Activated CD4-positive, alpha-beta memory T cell treated with anti-CD3 and anti-CD28 coated beads, Interleukin-2, amount 10 ng/mL, durations not matched to agents 7 days and 5 days (primary cell): ENCODE measurements around the gene ST6GALNAC3. TPM values are rescaled to one million over a fixed set of nuclear protein-coding genes. Genes with fewer than 3 reads are reported as not detected.
"Not testable (repeated sequence)": the region's sequence is repeated elsewhere in the genome, so short reads cannot be mapped to it uniquely, and the experiment has no call there.

Experiments used
- CTCF ChIA-PET: fragments of 350-600 bp; sonication (Branson Sonifier 250); formaldehyde crosslinking; loops from one replicate; lab custom pipeline; 2021; ENCODE audit warnings: antibody characterized with exemption, inconsistent platforms; lab: Charles Lee
- POLR2A ChIA-PET: fragments of 350-600 bp; sonication (Branson Sonifier 250); formaldehyde crosslinking; loops from one replicate; lab custom pipeline; 2021; ENCODE audit warnings: antibody characterized with exemption; lab: Charles Lee
- DNase-seq: peaks from one replicate; pipeline ENCODE4 v3.0.0-alpha.2; 2020
- H3K27ac Mint-ChIP-seq: one replicate; pipeline ENCODE4 v1.8.0; 2021; ENCODE audit warnings: mild to moderate bottlenecking, mixed read lengths
- H3K27me3 Mint-ChIP-seq: one replicate; pipeline ENCODE4 v1.8.0; 2021; ENCODE audit warnings: mixed read lengths
- H3K36me3 Mint-ChIP-seq: one replicate; pipeline ENCODE4 v1.8.0; 2021; ENCODE audit warnings: low read depth, mixed read lengths
- H3K4me1 Mint-ChIP-seq: one replicate; pipeline ENCODE4 v1.8.0; 2021; ENCODE audit warnings: mixed read lengths
- H3K4me3 Mint-ChIP-seq: one replicate; pipeline ENCODE4 v1.8.0; 2021; ENCODE audit warnings: mild to moderate bottlenecking, mixed read lengths
- H3K9me3 Mint-ChIP-seq: one replicate; pipeline ENCODE4 v1.8.0; 2021; ENCODE audit warnings: mixed read lengths
- total RNA-seq, 2 experiments: library from RNA; stranded (reverse); gene quantifications; one replicate each; pipeline ENCODE4 v1.2.3, GENCODE V29; 2021

Gene ST6GALNAC3
- total RNA-seq, 2 experiments from 2014 or later, result not detected

GRCh38 chr1:76302711-76303339, 228.3 kb downstream of the ST6GALNAC3 start:
- ChIA-PET POLR2A (no interaction called here), CTCF (no interaction called here)
- Mint-ChIP-seq H3K4me3 (no peak overlapping the region), H3K36me3 (no peaks in the 10 kb centered on the region), H3K4me1 (peaks cover 9% of the 10 kb centered on the region), H3K27me3 (no peaks in the 10 kb centered on the region), H3K27ac (no peak overlapping the region), H3K9me3 (no peaks in the 10 kb centered on the region)
- no peak for DNase-seq

GRCh38 chr1:76303340-76303717, 228.8 kb downstream of the ST6GALNAC3 start:
- H3K9me3 Mint-ChIP-seq, result no peaks in the 10 kb centered on the region
- H3K36me3 Mint-ChIP-seq, result no peaks in the 10 kb centered on the region
- ChIA-PET CTCF (interaction anchor here (1.6 kb wide), 1 partner anchor 149 kb away, joined by 6 read pairs; no protein-coding TSS in a partner anchor), POLR2A (no interaction called here)
- no peaks in the 10 kb centered on the region for H3K27me3 Mint-ChIP-seq
- H3K4me1 Mint-ChIP-seq, result peaks cover 9% of the 10 kb centered on the region
- no peak for DNase-seq
- no peak overlapping the region for H3K4me3 Mint-ChIP-seq
- no peak overlapping the region for H3K27ac Mint-ChIP-seq

- Mint-ChIP-seq H3K27ac (no peak overlapping the region), H3K36me3 (no peaks in the 10 kb centered on the region), H3K4me3 (no peak overlapping the region), H3K9me3 (no peaks in the 10 kb centered on the region), H3K27me3 (no peaks in the 10 kb centered on the region), H3K4me1 (no peaks in the 10 kb centered on the region)
- ChIA-PET POLR2A (no interaction called here), CTCF (no interaction called here)
- no peak for DNase-seq
These were observed 238.8 kb downstream of the ST6GALNAC3 start for GRCh38 chr1:76313304-76313703.

GRCh38 chr1:76314730-76315129, 240.2 kb downstream of the ST6GALNAC3 start:
- ChIA-PET POLR2A (no interaction called here), CTCF (no interaction called here)
- H3K36me3 Mint-ChIP-seq, result no peaks in the 10 kb centered on the region
- H3K9me3 Mint-ChIP-seq, result no peaks in the 10 kb centered on the region
- no peaks in the 10 kb centered on the region for H3K27me3 Mint-ChIP-seq
- DNase-seq, result no peak
- no peak overlapping the region for H3K4me3 Mint-ChIP-seq
- H3K4me1 Mint-ChIP-seq, result no peaks in the 10 kb centered on the region
- no peak overlapping the region for H3K27ac Mint-ChIP-seq

GRCh38 chr1:76317299-76317900, 242.9 kb downstream of the ST6GALNAC3 start:
- POLR2A ChIA-PET, result no interaction called here
- no peaks in the 10 kb centered on the region for H3K4me1 Mint-ChIP-seq

GRCh38 chr1:76330991-76331603, 256.6 kb downstream of the ST6GALNAC3 start:
- CTCF ChIA-PET, result interaction anchor here (1.1 to 2.5 kb wide), 3 partner anchors 12 to 177 kb away, joined by 3 to 9 read pairs (median 4); no protein-coding TSS in a partner anchor
- no peak overlapping the region for H3K4me3 Mint-ChIP-seq
- H3K9me3 Mint-ChIP-seq, result no peaks in the 10 kb centered on the region
- DNase-seq, result peak; percentile 32
- no peaks in the 10 kb centered on the region for H3K36me3 Mint-ChIP-seq
- peaks cover 2% of the 10 kb centered on the region for H3K27me3 Mint-ChIP-seq
- POLR2A ChIA-PET, result no interaction called here
- no peaks in the 10 kb centered on the region for H3K4me1 Mint-ChIP-seq
- H3K27ac Mint-ChIP-seq, result no peak overlapping the region

More at GRCh38 chr1:76317299-76317900, 242.9 kb downstream of the ST6GALNAC3 start:
- Mint-ChIP-seq H3K9me3 (no peaks in the 10 kb centered on the region), H3K36me3 (no peaks in the 10 kb centered on the region), H3K27me3 (no peaks in the 10 kb centered on the region), H3K4me3 (no peak overlapping the region), H3K27ac (no peak overlapping the region)
- CTCF ChIA-PET, result interaction anchor here (0.6 kb wide), 1 partner anchor 35 kb away, joined by 5 read pairs; no protein-coding TSS in a partner anchor
- DNase-seq, result no peak

- POLR2A ChIA-PET, result no interaction called here
- Mint-ChIP-seq H3K4me3 (no peak overlapping the region), H3K27me3 (peaks cover 2% of the 10 kb centered on the region), H3K9me3 (no peaks in the 10 kb centered on the region), H3K36me3 (no peaks in the 10 kb centered on the region), H3K4me1 (no peaks in the 10 kb centered on the region), H3K27ac (no peak overlapping the region)
- no peak for DNase-seq
- CTCF ChIA-PET, result no interaction called here
These were observed 261.3 kb downstream of the ST6GALNAC3 start for GRCh38 chr1:76335882-76336281.

- H3K4me1 Mint-ChIP-seq, result no peaks in the 10 kb centered on the region
- no peaks in the 10 kb centered on the region for H3K36me3 Mint-ChIP-seq
- H3K9me3 Mint-ChIP-seq, result no peaks in the 10 kb centered on the region
- ChIA-PET POLR2A (no interaction called here), CTCF (no interaction called here)
- no peak for DNase-seq
- H3K27ac Mint-ChIP-seq, result no peak overlapping the region
- peaks cover 2% of the 10 kb centered on the region for H3K27me3 Mint-ChIP-seq
- H3K4me3 Mint-ChIP-seq, result no peak overlapping the region
These were observed 262.4 kb downstream of the ST6GALNAC3 start for GRCh38 chr1:76336931-76337371.

- H3K27me3 Mint-ChIP-seq, result peaks cover 1% of the 10 kb centered on the region
- CTCF ChIA-PET, result no interaction called here
- H3K9me3 Mint-ChIP-seq, result no peaks in the 10 kb centered on the region
- no peak overlapping the region for H3K27ac Mint-ChIP-seq
- no peaks in the 10 kb centered on the region for H3K36me3 Mint-ChIP-seq
- DNase-seq, result no peak
- POLR2A ChIA-PET, result no interaction called here
- no peaks in the 10 kb centered on the region for H3K4me1 Mint-ChIP-seq
- H3K4me3 Mint-ChIP-seq, result no peak overlapping the region
These were observed 263.1 kb downstream of the ST6GALNAC3 start for GRCh38 chr1:76337542-76338219.

- no peaks in the 10 kb centered on the region for H3K27me3 Mint-ChIP-seq
- no peaks in the 10 kb centered on the region for H3K4me1 Mint-ChIP-seq
- POLR2A ChIA-PET, result no interaction called here
- CTCF ChIA-PET, result no interaction called here
- H3K36me3 Mint-ChIP-seq, result no peaks in the 10 kb centered on the region
- DNase-seq, result no peak
- H3K27ac Mint-ChIP-seq, result no peak overlapping the region
- no peaks in the 10 kb centered on the region for H3K9me3 Mint-ChIP-seq
- no peak overlapping the region for H3K4me3 Mint-ChIP-seq
These were observed 265.5 kb downstream of the ST6GALNAC3 start for GRCh38 chr1:76340056-76340455.

GRCh38 chr1:76341816-76342215, 267.3 kb downstream of the ST6GALNAC3 start:
- CTCF ChIA-PET, DNase-seq, H3K27ac Mint-ChIP-seq, H3K4me3 Mint-ChIP-seq, H3K27me3 Mint-ChIP-seq, H3K9me3 Mint-ChIP-seq, POLR2A ChIA-PET, H3K36me3 Mint-ChIP-seq, H3K4me1 Mint-ChIP-seq: not testable (repeated sequence)

- Mint-ChIP-seq H3K9me3 (no peaks in the 10 kb centered on the region), H3K36me3 (no peaks in the 10 kb centered on the region), H3K27ac (no peak overlapping the region), H3K4me3 (no peak overlapping the region), H3K27me3 (no peaks in the 10 kb centered on the region), H3K4me1 (no peaks in the 10 kb centered on the region)
- CTCF ChIA-PET, result interaction anchor here (0.6 kb wide), 1 partner anchor 17 kb away, joined by 4 read pairs; no protein-coding TSS in a partner anchor
- no peak for DNase-seq
- POLR2A ChIA-PET, result no interaction called here
These were observed 268.8 kb downstream of the ST6GALNAC3 start for GRCh38 chr1:76343356-76343755.

GRCh38 chr1:76351655-76352054, 277.1 kb downstream of the ST6GALNAC3 start:
- Mint-ChIP-seq H3K9me3 (no peaks in the 10 kb centered on the region), H3K27me3 (no peaks in the 10 kb centered on the region), H3K36me3 (no peaks in the 10 kb centered on the region), H3K4me1 (no peaks in the 10 kb centered on the region), H3K4me3 (no peak overlapping the region), H3K27ac (no peak overlapping the region)
- DNase-seq, result no peak
- ChIA-PET POLR2A (no interaction called here), CTCF (no interaction called here)
